Testis (tissue), 2 donors: Measurements from ENCODE around the gene TP53I11.

Source experiments
- POLR2A ChIP-seq: fragments of 450-650 bp; IDR thresholded peaks from one replicate; pipeline ENCODE4 v1.6.1; 2017; ENCODE audit warnings: antibody characterized with exemption, mild to moderate bottlenecking, moderate library complexity
- TF ChIP-seq, protein P1 (sequence below), 3 experiments: fragments of 450-650 bp in 2 of 3; fragments of 200-600 bp in 1 of 3; sonication (generic) in 1 of 3; IDR thresholded peaks; one replicate each; pipeline ENCODE4 v1.5.1; 2016 to 2019; ENCODE audit warnings: antibody characterized with exemption in 3 of 3, mild to moderate bottlenecking in 2 of 3, moderate library complexity in 1 of 3

DNA sequence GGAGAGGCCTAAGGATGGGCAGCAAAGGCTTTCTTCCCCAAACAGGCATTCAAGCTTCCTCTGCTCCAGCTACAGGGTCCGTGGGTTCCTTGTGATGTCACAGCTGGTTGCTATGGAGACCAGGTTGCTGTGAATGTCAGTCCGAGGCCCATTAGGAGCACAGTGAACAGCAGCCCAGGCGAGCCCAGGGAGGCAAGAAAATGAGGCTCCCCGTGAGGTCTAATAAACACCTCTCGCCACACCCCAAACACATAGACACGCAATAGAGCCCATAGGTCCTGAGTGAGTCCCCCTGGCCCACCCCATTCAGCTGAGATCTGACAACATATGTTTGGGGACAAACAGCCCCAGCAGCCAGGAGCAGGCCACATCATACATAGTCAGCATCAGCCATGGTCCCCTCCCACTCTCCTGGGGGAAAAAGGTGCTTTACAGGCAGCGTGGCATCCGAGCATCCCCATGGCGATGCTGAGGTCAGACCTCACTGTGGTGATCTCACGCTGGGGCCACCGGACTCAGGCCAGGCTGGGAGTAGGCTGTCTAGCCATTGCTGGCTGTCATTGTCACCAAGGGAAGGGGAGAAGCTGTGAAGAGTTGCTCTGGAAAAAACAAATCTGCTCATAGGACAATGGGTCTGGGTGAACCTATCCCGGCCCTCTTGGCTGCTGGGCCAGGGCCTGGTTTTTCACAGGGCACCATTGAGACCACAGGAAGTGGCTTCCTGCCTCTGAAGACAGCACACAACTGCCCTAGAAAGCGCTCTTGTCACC lies 23.1 kb upstream of the TP53I11 start:
- TF ChIP-seq, protein P1, sequence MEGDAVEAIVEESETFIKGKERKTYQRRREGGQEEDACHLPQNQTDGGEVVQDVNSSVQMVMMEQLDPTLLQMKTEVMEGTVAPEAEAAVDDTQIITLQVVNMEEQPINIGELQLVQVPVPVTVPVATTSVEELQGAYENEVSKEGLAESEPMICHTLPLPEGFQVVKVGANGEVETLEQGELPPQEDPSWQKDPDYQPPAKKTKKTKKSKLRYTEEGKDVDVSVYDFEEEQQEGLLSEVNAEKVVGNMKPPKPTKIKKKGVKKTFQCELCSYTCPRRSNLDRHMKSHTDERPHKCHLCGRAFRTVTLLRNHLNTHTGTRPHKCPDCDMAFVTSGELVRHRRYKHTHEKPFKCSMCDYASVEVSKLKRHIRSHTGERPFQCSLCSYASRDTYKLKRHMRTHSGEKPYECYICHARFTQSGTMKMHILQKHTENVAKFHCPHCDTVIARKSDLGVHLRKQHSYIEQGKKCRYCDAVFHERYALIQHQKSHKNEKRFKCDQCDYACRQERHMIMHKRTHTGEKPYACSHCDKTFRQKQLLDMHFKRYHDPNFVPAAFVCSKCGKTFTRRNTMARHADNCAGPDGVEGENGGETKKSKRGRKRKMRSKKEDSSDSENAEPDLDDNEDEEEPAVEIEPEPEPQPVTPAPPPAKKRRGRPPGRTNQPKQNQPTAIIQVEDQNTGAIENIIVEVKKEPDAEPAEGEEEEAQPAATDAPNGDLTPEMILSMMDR (IDR thresholded peaks at IDR 0.05), result no peak
- no peak for TF ChIP-seq POLR2A
